Measurements from ENCODE around the gene TTC29.

The TTC29 gene
- total RNA-seq: 0 reads per million in 4 donors

GRCh38 chr4:146945556-146946374 is at the start of gene TTC29:
TTC29 (minus strand) TSS chr4:146945864; CDS start chr4:146939895, 5,969 bp downstream.
- peak; percentile 56 to 78 (median 72) for DNase-seq

GRCh38 chr4:146981651-146982050 is 36.0 kb upstream of the TTC29 start:
- DNase-seq: no peak

GRCh38 chr4:146978641-146979040 is 33.0 kb upstream of the TTC29 start:
- DNase-seq: no peak

- DNase-seq: no peak
Measured at GRCh38 chr4:146976145-146976544, 30.5 kb upstream of the TTC29 start.

GRCh38 chr4:146975527-146975926 is 29.9 kb upstream of the TTC29 start:
- no peak for DNase-seq

GRCh38 chr4:146975036-146975435 is 29.4 kb upstream of the TTC29 start:
- no peak for DNase-seq

- DNase-seq: no peak
Measured at GRCh38 chr4:146972036-146972435, 26.4 kb upstream of the TTC29 start.

GRCh38 chr4:146969126-146969525 is 23.5 kb upstream of the TTC29 start:
- no peak for DNase-seq

- no peak for DNase-seq
Measured at GRCh38 chr4:146960634-146961033, 15.0 kb upstream of the TTC29 start.

- no peak for DNase-seq
Measured at GRCh38 chr4:146959692-146960091, 14.0 kb upstream of the TTC29 start.

- no peak for DNase-seq
Measured at GRCh38 chr4:146957237-146957636, 11.6 kb upstream of the TTC29 start.

GRCh38 chr4:146952896-146953295 is 7.2 kb upstream of the TTC29 start:
- no peak for DNase-seq

GRCh38 chr4:146949559-146949958 is 3.9 kb upstream of the TTC29 start:
- DNase-seq: no peak

GRCh38 chr4:146943691-146944375 is 1.8 kb downstream of the TTC29 start:
- no peak for DNase-seq

- no peak for DNase-seq
Measured at GRCh38 chr4:146932116-146932515, 13.5 kb downstream of the TTC29 start.

GRCh38 chr4:146930673-146931072 is 15.0 kb downstream of the TTC29 start:
- DNase-seq: no peak

GRCh38 chr4:146927695-146928094 is 18.0 kb downstream of the TTC29 start:
- no peak for DNase-seq

GRCh38 chr4:146916479-146917076 is 29.1 kb downstream of the TTC29 start:
- DNase-seq: peak in 2 of 5 donors; percentile 2 to 3

- DNase-seq: no peak
Measured at GRCh38 chr4:146915132-146915531, 30.5 kb downstream of the TTC29 start.

GRCh38 chr4:146900295-146900694 is 45.4 kb downstream of the TTC29 start:
- no peak for DNase-seq

- no peak for DNase-seq
Measured at GRCh38 chr4:146890301-146890700, 55.4 kb downstream of the TTC29 start.

- no peak for DNase-seq
Measured at GRCh38 chr4:146883070-146883469, 62.6 kb downstream of the TTC29 start.

- DNase-seq: no peak
Measured at GRCh38 chr4:146857298-146857697, 88.4 kb downstream of the TTC29 start.

- DNase-seq: no peak
Measured at GRCh38 chr4:146855761-146856160, 89.9 kb downstream of the TTC29 start.

All from T-helper 1 cell (primary cell).